Tibial nerve (tissue), 4 donors: ENCODE data around the gene LIFR. TPM values are rescaled to one million over a fixed set of nuclear protein-coding genes. Genes with fewer than 3 reads are reported as not detected.

Source experiments
- DNase-seq, 2 donors: peaks; one replicate each; pipeline ENCODE4 v3.0.0-alpha.2; 2019; ENCODE audit warnings: low spot score in 2 of 2
- H3K27ac ChIP-seq, 4 donors: fragments of 200-600 bp; sonication (generic) in 3 of 4; one replicate each; pipeline ENCODE4 v1.5.1; 2017 to 2019; ENCODE audit warnings: mild to moderate bottlenecking in 1 of 4
- H3K27me3 ChIP-seq, 2 donors: fragments of 200-600 bp; sonication (generic) in 1 of 2; one replicate each; pipeline versions ENCODE4 v1.5.1 to v1.6.0; 2017 to 2019
- H3K36me3 ChIP-seq, 3 donors: fragments of 200-600 bp; sonication (generic); one replicate each; pipeline ENCODE4 v1.5.1; 2018 to 2019
- H3K4me1 ChIP-seq, 4 donors: fragments of 200-600 bp; sonication (generic) in 3 of 4; one replicate each; pipeline ENCODE4 v1.5.1; 2017 to 2019
- H3K4me3 ChIP-seq, 4 donors: fragments of 200-600 bp; sonication (generic) in 3 of 4; one replicate each; pipeline ENCODE4 v1.5.1; 2017 to 2019; ENCODE audit warnings: mild to moderate bottlenecking in 1 of 4, moderate library complexity in 1 of 4
- H3K9me3 ChIP-seq, 4 donors: fragments of 200-600 bp; sonication (generic) in 3 of 4; one replicate each; pipeline ENCODE4 v1.5.1; 2017 to 2019
- CTCF ChIP-seq, 5 experiments: fragments of 200-600 bp in 3 of 5; fragments of 450-650 bp in 2 of 5; sonication (generic) in 3 of 5; IDR thresholded peaks; one replicate each; pipeline ENCODE4 v1.5.1; 2016 to 2019; ENCODE audit warnings: antibody characterized with exemption in 5 of 5, mild to moderate bottlenecking in 3 of 5, moderate library complexity in 2 of 5
- EP300 ChIP-seq, 2 donors: sonication (generic); formaldehyde crosslinking; IDR thresholded peaks; one replicate each; pipeline ENCODE4 v1.6.1; 2017; ENCODE audit warnings: antibody characterized with exemption in 2 of 2, mild to moderate bottlenecking in 1 of 2
- POLR2A ChIP-seq, 2 donors: fragments of 450-650 bp; IDR thresholded peaks; one replicate each; pipeline ENCODE4 v1.6.1; 2017; ENCODE audit warnings: antibody characterized with exemption in 2 of 2, mild to moderate bottlenecking in 2 of 2, moderate library complexity in 2 of 2
- WGBS, 2 donors: methylation state at CpG; one replicate each; pipeline ENCODE4 v1.1.5; 2018; 5-methylcytosine and 5-hydroxymethylcytosine counted together
- total RNA-seq, 4 donors: library from RNA; depleted of rRNA; stranded (reverse); fragments of >200 nt; gene quantifications; one replicate each; pipeline ENCODE4 v1.1.0, GENCODE V29; 2016

LIFR gene
- total RNA-seq, 4 donors from 2014 or later, result 145 to 247 (median 212) TPM

- Histone ChIP-seq H3K9me3 (no peaks in the 10 kb centered on the region), H3K4me3 (no peak overlapping the region), H3K36me3 (no peaks in the 10 kb centered on the region), H3K27me3 (no peaks in the 10 kb centered on the region), H3K27ac (peak overlapping the region in 1 of 4 donors; percentile 19), H3K4me1 (peaks cover 0 to 25% (median 0%) of the 10 kb centered on the region in 4 donors)
- 65 to 68% methylated on average over 2 of the region's 2 CpGs for WGBS, 2 donors
- DNase-seq, result no peak
- TF ChIP-seq POLR2A (IDR thresholded peaks at IDR 0.05) (no peak), EP300 (IDR thresholded peaks at IDR 0.05) (no peak), CTCF (IDR thresholded peaks at IDR 0.05) (no peak)
Measured at GRCh38 chr5:38541174-38541725, 15.2 kb downstream of the LIFR start.

GRCh38 chr5:38540314-38540713, 16.1 kb downstream of the LIFR start:
- TF ChIP-seq POLR2A (IDR thresholded peaks at IDR 0.05) (no peak), EP300 (IDR thresholded peaks at IDR 0.05) (peak in 1 of 2 donors; percentile 47), CTCF (IDR thresholded peaks at IDR 0.05) (no peak)
- 78 to 84% methylated on average over 6 of the region's 6 CpGs for whole genome bisulfite sequencing, 2 donors
- Histone ChIP-seq H3K4me3 (no peak overlapping the region), H3K27me3 (no peaks in the 10 kb centered on the region), H3K9me3 (no peaks in the 10 kb centered on the region), H3K27ac (no peak overlapping the region), H3K36me3 (no peaks in the 10 kb centered on the region), H3K4me1 (peaks cover 0 to 24% (median 0%) of the 10 kb centered on the region in 4 donors)
- no peak for DNase-seq

- Histone ChIP-seq H3K9me3 (no peaks in the 10 kb centered on the region), H3K4me3 (no peak overlapping the region), H3K27ac (no peak overlapping the region), H3K27me3 (no peaks in the 10 kb centered on the region), H3K36me3 (no peaks in the 10 kb centered on the region), H3K4me1 (peaks cover 0 to 33% (median 0%) of the 10 kb centered on the region in 4 donors)
- 56% methylated on average over 2 of the region's 2 CpGs for WGBS, 2 donors
- TF ChIP-seq CTCF (IDR thresholded peaks at IDR 0.05) (no peak), POLR2A (IDR thresholded peaks at IDR 0.05) (no peak), EP300 (IDR thresholded peaks at IDR 0.05) (no peak)
- DNase-seq, result no peak
Measured at GRCh38 chr5:38538161-38538560, 18.3 kb downstream of the LIFR start.

- 78 to 93% methylated on average over 4 of the region's 4 CpGs for WGBS, 2 donors
- H3K27ac ChIP-seq, result no peak overlapping the region
Measured at GRCh38 chr5:38537505-38537904, 18.9 kb downstream of the LIFR start.

More at GRCh38 chr5:38537505-38537904, 18.9 kb downstream of the LIFR start:
- no peak for DNase-seq
- H3K27me3 ChIP-seq, result no peaks in the 10 kb centered on the region
- H3K36me3 ChIP-seq, result peaks cover 0 to 2% (median 0%) of the 10 kb centered on the region in 3 donors
- H3K4me1 ChIP-seq, result peaks cover 0 to 33% (median 0%) of the 10 kb centered on the region in 4 donors
- H3K4me3 ChIP-seq, result no peak overlapping the region
- H3K9me3 ChIP-seq, result no peaks in the 10 kb centered on the region
- no peak for TF ChIP-seq CTCF (IDR thresholded peaks at IDR 0.05)
